ENCODE measurements around the gene CCL19.

- TF ChIP-seq POLR2A (IDR thresholded peaks at IDR 0.05) = peak in 2 of 4 donors; percentile 53 to 92
- TF ChIP-seq CTCF (IDR thresholded peaks at IDR 0.05) = no peak
- no peak for TF ChIP-seq EP300 (IDR thresholded peaks at IDR 0.05)
- peak; percentile 84 to 98 (median 97) for TF ChIP-seq POLR2AphosphoS5 (IDR thresholded peaks at IDR 0.05)
Observed at GRCh38 chr9:34665381-34666250, 25.5 kb downstream of the CCL19 start.
